Gastrocnemius medialis (tissue), 4 donors: Measurements from ENCODE around the gene MINDY4. TPM values are rescaled to one million over a fixed set of nuclear protein-coding genes. Genes with fewer than 3 reads are reported as not detected.
A peak's percentile ranks its signal among the peaks of the same experiment; 100 is the strongest.

Experiments
- ATAC-seq, 2 donors: fragments of 150-250 bp; one replicate each; pipeline ENCODE4 v1.9.1; 2016
- DNase-seq, 2 donors: peaks; one replicate each; pipeline ENCODE4 v3.0.0-alpha.2; 2019
- H3K27ac ChIP-seq, 4 donors: fragments of 200-600 bp; sonication (generic); 1 replicate in 1 of 4; 2 replicates in 3 of 4; pipeline ENCODE4 v1.5.1; 2016 to 2018; ENCODE audit warnings: mild to moderate bottlenecking in 2 of 4, moderate library complexity in 1 of 4
- H3K27me3 ChIP-seq, 3 donors: fragments of 200-600 bp; sonication (generic) in 2 of 3; 1 replicate in 1 of 3; 2 replicates in 2 of 3; pipeline versions ENCODE4 v1.5.1 to v1.6.0; 2016 to 2019; ENCODE audit warnings: mild to moderate bottlenecking in 1 of 3, moderate library complexity in 1 of 3
- H3K36me3 ChIP-seq, 2 donors: fragments of 200-600 bp; sonication (generic) in 1 of 2; one replicate each; pipeline ENCODE4 v1.5.1; 2017 to 2018
- H3K4me1 ChIP-seq, 2 donors: fragments of 200-600 bp; sonication (generic) in 1 of 2; one replicate each; pipeline ENCODE4 v1.5.1; 2016 to 2017; ENCODE audit warnings: mild to moderate bottlenecking in 2 of 2
- H3K4me3 ChIP-seq, 4 donors: fragments of 200-600 bp; sonication (generic) in 3 of 4; 1 replicate in 1 of 4; 2 replicates in 3 of 4; pipeline ENCODE4 v1.5.1; 2016 to 2019; ENCODE audit warnings: mild to moderate bottlenecking in 2 of 4
- H3K9me3 ChIP-seq, 3 donors: fragments of 200-600 bp; sonication (generic) in 2 of 3; 1 replicate in 1 of 3; 2 replicates in 2 of 3; pipeline ENCODE4 v1.5.1; 2016 to 2019
- CTCF ChIP-seq, 5 experiments: fragments of 450-650 bp in 3 of 5; fragments of 200-600 bp in 2 of 5; sonication (generic) in 2 of 5; IDR thresholded peaks in 4 of 5; conservative IDR thresholded peaks in 1 of 5; 1 replicate in 4 of 5; 2 replicates in 1 of 5; pipeline ENCODE4 v1.5.1; 2016 to 2019; ENCODE audit warnings: antibody characterized with exemption in 5 of 5, mild to moderate bottlenecking in 3 of 5, moderate library complexity in 3 of 5
- POLR2A ChIP-seq, 2 donors: fragments of 450-650 bp; IDR thresholded peaks; one replicate each; pipeline ENCODE4 v1.6.1; 2017; ENCODE audit warnings: antibody characterized with exemption in 2 of 2, mild to moderate bottlenecking in 2 of 2, moderate library complexity in 2 of 2
- in situ Hi-C, 4 donors: fragments of 200-750 bp; cut with MboI; loops; one replicate each; pipeline versions ENCODE4 v1.15.0 to v1.8.0; 2017; ENCODE audit warnings: low sequenced_read_pairs in 4 of 4
- intact Hi-C: fragments of 100-400 bp; cut with DNase I; formaldehyde crosslinking; loops from one replicate; pipeline ENCODE4 v1.15.1; 2023; ENCODE audit warnings: low total_unique reads
- total RNA-seq, 4 donors: library from RNA; depleted of rRNA; stranded (reverse); fragments of >200 nt; gene quantifications; one replicate each; pipeline versions ENCODE4 v1.1.0 to v1.2.3, GENCODE V29; 2016

The MINDY4 gene
- total RNA-seq, 4 donors from 2014 or later = 1.4 to 4.3 (median 3.0) TPM

GRCh38 chr7:30915005-30915601 is 143.9 kb downstream of the MINDY4 start:
- Histone ChIP-seq H3K36me3 (no peaks in the 10 kb centered on the region), H3K4me1 (peaks cover 12 to 13% of the 10 kb centered on the region in 2 donors), H3K27me3 (no peaks in the 10 kb centered on the region), H3K27ac (peak overlapping the region; percentile 39 to 73 (median 61)), H3K9me3 (no peaks in the 10 kb centered on the region), H3K4me3 (peak overlapping the region; percentile 23 to 49 (median 42))
- no peak for DNase-seq
- in situ Hi-C loops (no loop called here), intact Hi-C loops (no loop called here)
- TF ChIP-seq POLR2A (IDR thresholded peaks at IDR 0.05) (no peak), CTCF (IDR thresholded peaks at IDR 0.05 in 4 of 5, conservative IDR thresholded peaks at IDR 0.05 in 1 of 5) (no peak)
- no peak for ATAC-seq

- H3K27ac ChIP-seq = peak overlapping the region in 3 of 4 donors; percentile 58 to 73 (median 64)
- no peaks in the 10 kb centered on the region for H3K36me3 ChIP-seq
- TF ChIP-seq POLR2A (IDR thresholded peaks at IDR 0.05) = no peak
- no peak for TF ChIP-seq CTCF (IDR thresholded peaks at IDR 0.05 in 4 of 5, conservative IDR thresholded peaks at IDR 0.05 in 1 of 5)
- H3K27me3 ChIP-seq = no peaks in the 10 kb centered on the region
- intact Hi-C loops (no loop called here), in situ Hi-C loops (no loop called here)
- DNase-seq (no peak), ATAC-seq (no peak)
- H3K4me1 ChIP-seq = peaks cover 16 to 20% of the 10 kb centered on the region in 2 donors
- peak overlapping the region in 3 of 4 donors; percentile 1 to 49 (median 41) for H3K4me3 ChIP-seq
- H3K9me3 ChIP-seq = no peaks in the 10 kb centered on the region
Measured at GRCh38 chr7:30915751-30916150, 144.5 kb downstream of the MINDY4 start.

- no peaks in the 10 kb centered on the region for H3K36me3 ChIP-seq
- in situ Hi-C loops (no loop called here), intact Hi-C loops (no loop called here)
- H3K27me3 ChIP-seq = no peaks in the 10 kb centered on the region
- no peak for TF ChIP-seq POLR2A (IDR thresholded peaks at IDR 0.05)
- no peak for TF ChIP-seq CTCF (IDR thresholded peaks at IDR 0.05 in 4 of 5, conservative IDR thresholded peaks at IDR 0.05 in 1 of 5)
- H3K9me3 ChIP-seq = no peaks in the 10 kb centered on the region
- H3K4me1 ChIP-seq = peaks cover 21% of the 10 kb centered on the region in 2 donors
- peak overlapping the region in 3 of 4 donors; percentile 58 to 73 (median 64) for H3K27ac ChIP-seq
- peak overlapping the region in 3 of 4 donors; percentile 1 to 49 (median 41) for H3K4me3 ChIP-seq
- no peak for ATAC-seq
- DNase-seq = no peak
Measured at GRCh38 chr7:30916255-30916654, 145.0 kb downstream of the MINDY4 start.

GRCh38 chr7:30916767-30917166 is 145.6 kb downstream of the MINDY4 start:
- ATAC-seq (no peak), DNase-seq (no peak)
- intact Hi-C loops = no loop called here
- in situ Hi-C loops = no loop called here
- TF ChIP-seq POLR2A (IDR thresholded peaks at IDR 0.05) = no peak
- TF ChIP-seq CTCF (IDR thresholded peaks at IDR 0.05 in 4 of 5, conservative IDR thresholded peaks at IDR 0.05 in 1 of 5) = no peak
- Histone ChIP-seq H3K27me3 (no peaks in the 10 kb centered on the region), H3K4me3 (peak overlapping the region in 2 of 4 donors; percentile 41 to 49), H3K36me3 (no peaks in the 10 kb centered on the region), H3K4me1 (peaks cover 26% of the 10 kb centered on the region in 2 donors), H3K9me3 (no peaks in the 10 kb centered on the region), H3K27ac (peak overlapping the region in 3 of 4 donors; percentile 58 to 73 (median 64))
